HUDEP-2 (cell line): ENCODE data around the gene PIGN.

Experiments
- DNase-seq, 76 experiments: peaks; one replicate each; lab custom pipeline; 2025; ENCODE audit not compliant: unreplicated experiment in 76 of 76; lab: John Stamatoyannopoulos, UW

Gene PIGN, protein sequence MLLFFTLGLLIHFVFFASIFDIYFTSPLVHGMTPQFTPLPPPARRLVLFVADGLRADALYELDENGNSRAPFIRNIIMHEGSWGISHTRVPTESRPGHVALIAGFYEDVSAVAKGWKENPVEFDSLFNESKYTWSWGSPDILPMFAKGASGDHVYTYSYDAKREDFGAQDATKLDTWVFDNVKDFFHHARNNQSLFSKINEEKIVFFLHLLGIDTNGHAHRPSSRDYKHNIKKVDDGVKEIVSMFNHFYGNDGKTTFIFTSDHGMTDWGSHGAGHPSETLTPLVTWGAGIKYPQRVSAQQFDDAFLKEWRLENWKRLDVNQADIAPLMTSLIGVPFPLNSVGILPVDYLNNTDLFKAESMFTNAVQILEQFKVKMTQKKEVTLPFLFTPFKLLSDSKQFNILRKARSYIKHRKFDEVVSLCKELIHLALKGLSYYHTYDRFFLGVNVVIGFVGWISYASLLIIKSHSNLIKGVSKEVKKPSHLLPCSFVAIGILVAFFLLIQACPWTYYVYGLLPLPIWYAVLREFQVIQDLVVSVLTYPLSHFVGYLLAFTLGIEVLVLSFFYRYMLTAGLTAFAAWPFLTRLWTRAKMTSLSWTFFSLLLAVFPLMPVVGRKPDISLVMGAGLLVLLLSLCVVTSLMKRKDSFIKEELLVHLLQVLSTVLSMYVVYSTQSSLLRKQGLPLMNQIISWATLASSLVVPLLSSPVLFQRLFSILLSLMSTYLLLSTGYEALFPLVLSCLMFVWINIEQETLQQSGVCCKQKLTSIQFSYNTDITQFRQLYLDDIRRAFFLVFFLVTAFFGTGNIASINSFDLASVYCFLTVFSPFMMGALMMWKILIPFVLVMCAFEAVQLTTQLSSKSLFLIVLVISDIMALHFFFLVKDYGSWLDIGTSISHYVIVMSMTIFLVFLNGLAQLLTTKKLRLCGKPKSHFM

DNA sequence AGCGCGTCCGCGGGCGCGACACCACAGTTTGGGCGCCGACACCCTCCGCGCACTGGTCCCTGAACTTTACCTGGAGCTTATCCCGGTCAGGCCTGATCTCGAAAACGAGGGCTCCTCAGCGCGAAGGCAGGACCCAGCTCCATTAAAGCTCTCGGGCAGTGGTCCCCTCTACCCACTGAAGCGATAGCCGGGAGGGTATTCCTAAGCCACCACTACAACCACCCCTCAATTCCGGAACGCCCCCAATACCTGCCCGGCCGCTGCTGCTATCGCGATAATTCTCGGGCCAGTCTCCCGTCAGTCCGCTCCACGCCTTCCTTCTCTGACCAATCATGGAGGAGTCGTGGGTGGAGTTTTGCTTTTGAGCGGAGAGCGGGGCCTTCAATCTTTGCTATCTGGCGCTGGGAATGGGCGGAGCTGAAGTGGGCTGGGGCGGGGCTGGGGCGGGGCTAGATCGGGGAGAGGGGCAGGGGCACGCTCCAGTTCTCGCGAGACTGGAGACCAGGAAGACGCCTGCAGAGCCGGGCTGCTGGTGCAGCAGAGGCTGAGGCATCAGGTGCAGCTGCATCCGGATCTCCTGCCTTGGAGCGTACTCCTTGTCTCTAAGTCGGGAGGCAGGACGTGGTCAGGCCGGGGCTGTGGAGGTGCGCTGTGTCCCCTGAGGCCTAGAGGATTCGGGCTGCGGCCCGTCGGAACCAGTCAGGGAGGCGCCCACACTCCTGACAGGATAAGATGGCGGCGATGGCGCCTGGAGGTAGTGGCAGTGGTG lies at the start of gene PIGN, which contains the start of gene RELCH:
TSS of gene PIGN (minus strand) at position 283 of the 769 bp plus-strand sequence. CDS start 25,703 bp downstream, outside the sequence.
TSS of gene RELCH (plus strand) at position 482 of the 769 bp plus-strand sequence. CDS start at position 733, 251 bp downstream.
- DNase-seq: peak; percentile 71 to 99 (median 96)

DNA sequence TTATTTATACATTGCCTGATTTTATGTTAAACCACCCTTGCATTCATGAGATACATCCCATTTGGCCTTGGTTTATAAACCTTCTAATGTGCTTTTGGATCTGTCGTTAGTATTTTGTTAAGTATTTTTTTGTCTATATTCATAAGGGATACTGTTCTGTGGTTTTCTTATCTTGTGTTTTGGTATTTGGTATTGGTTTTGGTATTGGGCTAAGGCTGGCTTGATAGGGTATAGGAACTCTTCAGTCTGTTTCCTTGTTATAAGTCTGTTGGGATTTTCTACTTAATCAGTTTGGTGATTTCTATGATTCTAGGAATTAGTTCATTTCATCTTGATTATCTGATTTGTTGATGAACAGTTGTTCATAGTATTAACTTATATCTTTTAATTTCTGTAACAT lies 49.4 kb upstream of the PIGN start:
- DNase-seq: no peak

- DNase-seq: no peak
Measured at GRCh38 chr18:62226047-62226446, 39.2 kb upstream of the PIGN start.

- no peak for DNase-seq
Measured at GRCh38 chr18:62224229-62224628, 37.4 kb upstream of the PIGN start.

- DNase-seq: no peak
Measured at GRCh38 chr18:62214790-62215189, 27.9 kb upstream of the PIGN start.

DNA sequence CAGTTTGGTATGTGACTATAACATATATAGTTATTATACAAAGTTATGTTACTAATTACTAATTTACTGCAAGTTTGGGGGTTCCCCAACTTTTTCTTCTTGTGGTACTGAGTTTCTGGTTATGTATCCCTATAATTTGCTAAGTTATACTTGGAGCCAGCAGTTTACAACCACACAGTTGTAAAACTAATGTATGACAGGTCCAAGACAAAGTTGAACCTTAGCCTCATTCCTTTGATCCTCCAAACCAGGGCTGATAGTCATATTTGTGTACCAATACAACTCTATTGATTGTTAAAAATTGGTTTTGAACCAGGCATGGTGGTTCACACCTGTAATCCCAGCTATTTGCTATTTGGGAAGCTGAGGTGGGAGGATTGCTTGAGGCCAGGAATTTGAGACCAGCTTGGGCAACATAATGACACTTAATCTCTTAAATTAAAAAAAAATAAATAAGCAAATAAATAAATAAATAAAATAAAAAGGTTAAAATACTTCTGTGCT lies 24.5 kb upstream of the PIGN start:
- no peak for DNase-seq

GRCh38 chr18:62210138-62210537 lies 23.3 kb upstream of the PIGN start:
- no peak for DNase-seq

- no peak for DNase-seq
Measured at GRCh38 chr18:62209046-62209445, 22.2 kb upstream of the PIGN start.

DNA sequence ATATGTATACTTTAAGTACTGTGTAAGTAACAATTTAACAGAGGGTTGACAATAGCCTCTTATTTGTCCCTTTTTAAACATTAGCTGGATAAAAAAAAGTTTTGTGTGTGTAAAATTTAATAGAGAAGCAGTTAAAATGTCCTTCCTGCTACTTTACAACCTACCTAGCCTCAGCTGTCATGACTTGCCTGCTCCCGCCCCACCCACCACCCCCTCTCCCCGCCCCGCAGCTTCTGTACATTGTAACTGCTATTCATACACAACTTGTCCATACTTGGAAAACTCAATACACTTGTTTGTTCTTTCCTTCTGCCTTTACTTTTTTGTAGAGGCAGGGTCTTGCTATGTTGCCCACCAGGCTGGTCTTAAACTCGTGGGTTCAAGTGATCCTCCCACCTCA lies 19.7 kb upstream of the PIGN start:
- no peak for DNase-seq

GRCh38 chr18:62205824-62206223 lies 19.0 kb upstream of the PIGN start:
- DNase-seq: no peak

DNA sequence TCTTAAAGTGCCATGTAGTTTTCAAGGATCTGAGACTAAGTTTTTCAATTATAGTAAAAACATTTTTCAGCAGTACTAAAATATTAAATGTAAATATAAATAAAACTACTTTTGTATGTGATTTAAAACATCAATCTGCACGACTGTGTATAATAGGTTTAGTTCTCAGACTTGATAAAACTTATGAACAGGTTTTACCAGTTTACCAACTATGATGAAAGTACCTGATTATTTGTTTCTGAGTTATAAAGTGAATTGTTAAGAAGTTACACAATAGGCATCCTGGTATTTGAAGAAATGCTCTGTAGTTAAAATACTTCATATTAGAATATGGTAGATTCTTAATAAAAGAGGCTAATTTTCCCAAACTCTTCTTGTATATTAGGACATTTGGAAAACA lies 15.0 kb upstream of the PIGN start:
- no peak for DNase-seq

DNA sequence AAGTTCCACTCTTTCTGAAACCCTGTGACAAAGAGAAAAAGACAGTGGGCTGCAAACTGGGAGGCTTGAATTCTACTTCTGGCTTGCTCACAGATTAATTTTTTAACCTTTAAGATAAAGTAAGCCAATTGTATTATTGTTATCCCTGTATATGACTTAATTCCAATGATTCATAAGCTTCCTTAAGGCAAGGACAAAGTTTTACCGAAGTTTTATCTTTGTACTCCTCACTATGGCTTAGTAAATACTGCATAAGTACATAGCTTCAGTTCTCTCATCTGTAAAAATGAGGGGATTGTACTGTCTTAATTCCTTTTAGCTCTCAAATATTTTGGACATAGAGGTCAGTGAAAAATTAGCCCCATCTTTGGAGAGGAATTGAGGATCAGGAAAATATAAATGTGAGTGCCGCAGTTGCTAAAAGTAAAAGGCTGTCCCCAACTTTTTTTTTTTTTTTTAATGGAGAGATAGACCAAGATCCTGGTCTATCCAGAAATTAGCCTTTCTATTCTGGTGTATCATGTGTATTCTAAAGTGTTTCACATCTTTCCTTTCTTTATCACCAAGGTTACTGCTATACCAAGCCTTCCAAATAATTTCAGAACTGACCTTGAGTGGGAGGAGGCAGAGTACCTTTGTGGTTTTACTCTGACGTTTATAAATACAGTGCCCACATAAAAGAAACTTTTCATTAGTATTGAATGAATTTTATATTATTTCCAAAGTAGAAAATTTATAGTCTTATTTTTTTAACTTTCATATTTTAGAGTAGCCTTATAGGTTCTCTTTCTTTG lies 13.5 kb upstream of the PIGN start:
- no peak for DNase-seq

GRCh38 chr18:62199629-62200028 lies 12.8 kb upstream of the PIGN start:
- DNase-seq: no peak

- no peak for DNase-seq
Measured at GRCh38 chr18:62198259-62198658, 11.4 kb upstream of the PIGN start.

GRCh38 chr18:62196980-62197379 lies 10.1 kb upstream of the PIGN start:
- no peak for DNase-seq

DNA sequence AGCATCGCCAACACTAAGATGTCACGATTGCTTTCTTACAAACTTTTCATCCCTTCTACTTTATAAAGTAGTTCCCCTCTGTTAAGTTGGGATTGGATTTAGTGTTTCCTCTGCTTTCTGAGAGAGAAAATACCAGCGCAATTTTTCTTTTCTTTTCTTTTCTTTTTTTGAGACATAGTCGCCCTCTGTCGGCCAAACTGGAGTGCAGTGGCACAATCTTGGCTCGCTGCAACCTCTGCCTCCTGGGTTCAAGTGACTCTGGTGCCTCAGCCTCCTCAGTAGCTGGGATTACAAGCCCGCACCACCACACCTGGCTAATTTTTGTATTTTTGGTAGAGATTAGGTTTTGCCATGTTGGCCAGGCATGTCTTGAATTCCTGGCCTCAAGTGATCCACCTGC lies 9.2 kb upstream of the PIGN start:
- DNase-seq: no peak

GRCh38 chr18:62189208-62189607 lies 2.4 kb upstream of the PIGN start:
- DNase-seq: no peak

DNA sequence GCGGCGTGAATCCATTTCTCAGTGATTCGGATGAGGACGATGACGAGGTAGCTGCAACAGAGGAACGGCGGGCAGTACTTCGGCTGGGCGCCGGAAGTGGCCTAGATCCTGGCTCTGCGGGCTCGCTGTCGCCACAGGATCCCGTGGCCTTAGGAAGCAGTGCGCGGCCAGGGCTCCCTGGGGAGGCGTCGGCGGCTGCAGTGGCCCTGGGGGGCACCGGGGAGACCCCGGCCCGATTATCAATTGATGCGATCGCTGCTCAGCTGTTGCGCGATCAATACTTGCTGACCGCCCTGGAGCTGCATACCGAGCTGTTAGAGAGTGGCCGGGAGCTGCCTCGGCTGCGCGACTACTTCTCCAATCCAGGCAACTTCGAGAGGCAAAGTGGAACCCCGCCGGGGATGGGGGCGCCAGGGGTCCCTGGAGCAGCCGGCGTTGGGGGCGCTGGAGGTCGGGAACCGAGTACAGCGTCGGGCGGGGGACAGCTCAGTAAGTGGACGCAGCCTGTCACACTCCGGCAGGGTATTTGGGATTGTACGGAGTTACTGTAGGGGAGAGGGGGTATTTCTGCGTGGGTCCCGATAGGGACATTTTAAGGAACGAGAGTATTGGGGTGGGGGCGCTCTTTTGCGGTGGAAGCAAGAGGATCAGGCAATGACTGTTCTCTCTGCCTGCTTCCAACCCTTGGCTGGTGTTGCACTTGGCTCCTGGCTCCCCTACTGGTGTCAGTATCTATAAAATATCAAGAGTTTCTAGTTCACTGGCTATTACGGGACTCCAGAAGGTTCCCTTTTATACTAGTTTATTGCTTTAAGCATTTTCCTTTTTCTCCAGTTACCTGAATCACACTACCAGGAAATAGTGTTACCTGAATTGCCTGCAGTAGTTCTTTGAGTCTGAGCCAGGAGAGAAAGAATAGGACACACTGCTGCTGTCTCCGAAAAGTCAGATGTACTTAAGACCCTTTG lies 971 bp upstream of the PIGN start:
- peak in 39 of 76 experiments; percentile 5 to 53 (median 26) for DNase-seq

DNA sequence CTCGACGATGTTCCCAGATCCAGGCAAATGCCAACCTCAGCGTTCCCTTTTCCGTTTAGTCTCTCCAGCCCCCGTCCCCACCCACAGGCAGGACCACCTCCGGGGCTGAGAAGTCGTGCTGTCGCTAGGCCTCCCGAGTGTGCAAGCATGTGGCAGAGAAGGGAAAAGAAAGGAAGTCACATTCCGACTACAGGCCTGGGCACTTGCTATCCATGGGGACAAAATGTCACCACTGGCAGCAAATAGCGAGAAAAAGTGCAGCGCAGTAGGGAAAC lies 420 bp downstream of the PIGN start:
- DNase-seq: peak in 14 of 76 experiments; percentile 20 to 85 (median 52)
